ENCODE data around the gene CRTAC1. TPM values are rescaled to one million over a fixed set of nuclear protein-coding genes. Genes with fewer than 3 reads are reported as not detected.

CRTAC1 gene
- total RNA-seq, 1 donor from 2014 or later, result not detected

DNA sequence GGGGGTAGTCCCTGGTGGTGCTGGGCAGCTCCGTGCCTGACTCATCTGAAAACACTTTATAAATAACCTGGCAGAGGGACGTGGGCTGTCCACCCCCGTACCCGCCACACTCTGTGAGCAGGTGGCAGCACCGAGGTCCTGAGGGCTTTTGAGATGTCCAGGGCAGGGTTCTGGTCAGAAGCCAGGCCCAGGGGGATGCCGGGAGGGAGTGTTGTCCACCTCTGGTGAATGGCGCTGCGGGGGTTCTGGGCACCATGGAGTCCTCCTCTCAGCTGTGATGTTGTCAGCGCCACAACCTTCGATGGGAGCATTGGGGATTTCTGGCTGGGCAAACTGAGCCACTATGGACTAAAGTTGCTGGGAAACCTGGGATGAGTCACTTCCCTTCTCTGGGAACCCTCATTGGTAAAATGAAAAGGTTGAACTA is 208.1 kb downstream of the CRTAC1 start:
- H3K9me3 Mint-ChIP-seq, result no peaks in the 10 kb centered on the region
- intact Hi-C loops (cut with micrococcal nuclease), result no loop called here

DNA sequence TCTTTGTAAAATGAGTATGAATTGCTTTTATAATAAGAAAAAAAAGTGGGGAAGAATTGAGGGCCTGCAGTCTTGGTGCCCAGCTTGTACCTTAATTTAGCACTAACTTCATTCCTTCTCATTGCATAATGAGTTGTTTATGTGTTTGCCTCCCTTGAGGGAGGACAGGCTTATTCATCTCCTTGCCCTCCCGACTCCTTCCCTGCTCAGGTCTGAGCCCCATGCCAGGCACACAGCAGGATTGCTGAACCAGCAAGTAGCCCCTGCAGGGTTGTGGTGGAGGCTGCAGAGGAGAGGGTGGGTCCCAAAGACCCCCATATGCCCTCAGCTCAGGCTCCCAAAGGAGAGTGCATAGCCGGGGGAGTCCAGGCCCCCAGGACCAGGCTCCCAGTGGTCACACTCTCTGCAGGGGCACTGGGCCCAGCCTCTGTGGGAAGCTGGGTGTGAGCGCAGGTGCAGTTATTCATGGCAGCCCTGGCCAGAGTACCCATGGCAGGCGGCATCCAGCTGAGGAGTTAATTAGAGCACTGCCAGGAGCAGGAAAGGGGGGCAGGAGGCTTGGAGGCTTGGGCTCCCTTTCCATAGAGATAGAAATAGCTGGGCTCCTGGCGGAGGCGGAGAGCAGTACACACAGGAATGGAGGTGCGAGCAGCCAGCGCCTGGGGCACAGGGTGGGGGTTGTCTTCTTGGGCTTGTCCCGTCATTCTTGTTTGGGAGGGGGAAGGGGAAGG is 208.9 kb downstream of the CRTAC1 start:
- H3K36me3 Mint-ChIP-seq (ENCODE audit: low read depth), result no peaks in the 10 kb centered on the region
- H3K4me1 Mint-ChIP-seq, result peaks cover 2% of the 10 kb centered on the region
- peaks cover 11% of the 10 kb centered on the region for H3K27me3 Mint-ChIP-seq
- H3K9me3 Mint-ChIP-seq, result no peaks in the 10 kb centered on the region
- H3K27ac Mint-ChIP-seq, result no peak overlapping the region
- intact Hi-C loops (cut with micrococcal nuclease), result no loop called here
- no peak overlapping the region for H3K4me3 Mint-ChIP-seq
- no peak for DNase-seq

More for the DNA sequence above, 208.1 kb downstream of the CRTAC1 start:
- H3K4me1 Mint-ChIP-seq, result peaks cover 2% of the 10 kb centered on the region
- no peaks in the 10 kb centered on the region for H3K36me3 Mint-ChIP-seq (ENCODE audit: low read depth)
- no peak for DNase-seq
- H3K4me3 Mint-ChIP-seq, result no peak overlapping the region
- H3K27me3 Mint-ChIP-seq, result peaks cover 11% of the 10 kb centered on the region
- no peak overlapping the region for H3K27ac Mint-ChIP-seq

DNA sequence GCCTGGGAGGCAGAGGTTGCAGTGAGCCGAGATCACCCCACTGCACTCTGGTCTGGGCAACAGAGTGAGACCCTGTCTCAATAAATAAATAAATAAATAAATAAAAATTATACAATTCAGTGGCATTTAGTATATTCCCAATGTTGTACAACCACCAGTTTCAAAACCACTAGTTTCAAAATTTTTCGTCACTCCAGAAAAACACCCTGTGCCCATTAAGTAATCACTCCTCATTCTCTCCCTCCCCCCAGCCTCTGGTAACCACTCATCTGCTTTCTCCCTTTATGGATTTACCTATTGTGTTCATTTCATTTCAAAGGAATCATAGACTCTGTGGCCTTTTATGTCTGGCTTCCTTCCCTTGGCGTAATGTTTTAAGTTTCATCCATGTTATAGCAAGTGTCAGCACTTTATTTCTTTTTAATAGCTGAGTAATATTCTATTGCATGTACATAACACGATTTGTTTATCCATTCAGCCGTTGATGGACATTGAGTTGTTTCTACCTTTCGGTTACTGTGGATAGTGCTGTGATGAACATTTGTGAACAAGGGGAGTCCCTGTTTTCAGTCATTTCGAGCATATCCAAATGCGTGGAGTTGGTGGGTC is 210.2 kb downstream of the CRTAC1 start:
- no peaks in the 10 kb centered on the region for H3K4me1 Mint-ChIP-seq
- no peak overlapping the region for H3K4me3 Mint-ChIP-seq
- intact Hi-C loops (cut with micrococcal nuclease), result no loop called here
- no peak overlapping the region for H3K27ac Mint-ChIP-seq
- DNase-seq, result no peak
- H3K27me3 Mint-ChIP-seq, result peaks cover 11% of the 10 kb centered on the region
- H3K36me3 Mint-ChIP-seq (ENCODE audit: low read depth), result no peaks in the 10 kb centered on the region
- no peaks in the 10 kb centered on the region for H3K9me3 Mint-ChIP-seq

DNA sequence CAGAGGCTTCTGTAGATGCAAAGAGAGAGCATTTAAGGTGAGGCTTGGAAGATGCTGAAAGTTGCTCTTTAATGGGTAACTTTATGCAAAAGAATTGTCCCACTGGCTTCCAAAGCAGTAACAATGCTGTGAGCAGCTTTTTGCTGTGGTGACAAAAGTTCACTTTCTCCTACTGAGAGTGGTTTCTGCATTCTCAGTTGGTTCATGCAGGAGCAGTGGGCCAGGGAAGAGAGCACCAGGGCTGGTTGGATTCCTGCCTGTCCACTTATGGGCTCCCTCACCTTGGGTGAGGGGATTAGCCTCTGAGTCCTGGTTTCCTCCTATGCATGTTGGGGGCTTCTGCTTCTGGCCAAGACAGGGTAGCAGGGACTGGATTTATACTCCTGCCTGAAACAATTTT is 211.8 kb downstream of the CRTAC1 start:
- no peak for DNase-seq
- no peak overlapping the region for H3K27ac Mint-ChIP-seq
- H3K4me3 Mint-ChIP-seq, result no peak overlapping the region
- H3K36me3 Mint-ChIP-seq (ENCODE audit: low read depth), result no peaks in the 10 kb centered on the region
- intact Hi-C loops (cut with micrococcal nuclease), result no loop called here
- no peaks in the 10 kb centered on the region for H3K4me1 Mint-ChIP-seq
- peaks cover 11% of the 10 kb centered on the region for H3K27me3 Mint-ChIP-seq
- H3K9me3 Mint-ChIP-seq, result no peaks in the 10 kb centered on the region

DNA sequence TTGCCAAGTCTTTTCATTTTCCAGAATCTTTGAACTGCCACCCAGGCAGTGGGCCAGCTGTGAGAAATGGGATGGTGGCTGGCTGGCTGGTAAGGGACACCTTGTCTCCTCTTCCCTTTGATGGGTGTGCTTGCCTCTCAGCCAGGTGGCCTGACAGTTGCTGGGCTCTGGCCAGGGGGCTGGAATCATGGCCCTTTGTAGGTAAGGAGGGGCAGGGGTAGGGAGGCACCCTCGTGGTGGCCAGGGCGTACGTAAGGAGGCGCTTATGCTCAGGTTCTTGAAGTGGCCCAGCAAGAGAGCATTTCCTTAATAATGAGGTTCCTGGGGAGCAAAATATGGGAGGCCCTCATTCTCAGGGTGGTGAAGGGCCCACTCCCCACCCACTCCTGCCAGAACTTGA is 213.8 kb downstream of the CRTAC1 start:
- H3K27me3 Mint-ChIP-seq, result peaks cover 11% of the 10 kb centered on the region
- intact Hi-C loops (cut with micrococcal nuclease), result no loop called here
- no peak overlapping the region for H3K27ac Mint-ChIP-seq
- H3K9me3 Mint-ChIP-seq, result no peaks in the 10 kb centered on the region
- no peaks in the 10 kb centered on the region for H3K4me1 Mint-ChIP-seq
- H3K4me3 Mint-ChIP-seq, result no peak overlapping the region
- no peak for DNase-seq
- H3K36me3 Mint-ChIP-seq (ENCODE audit: low read depth), result no peaks in the 10 kb centered on the region

Other genes with a start within 250 kb of the CRTAC1 start
- gene GOLGA7B, start 180.8 kb downstream of the CRTAC1 start, total RNA-seq, result 0.33 and 0.37 TPM in 2 replicates
- gene R3HCC1L, start 104.0 kb upstream of the CRTAC1 start, total RNA-seq, result 17.6 and 19.3 TPM in 2 replicates
- not detected in 2 replicates for gene LOXL4, start 237.6 kb upstream of the CRTAC1 start, total RNA-seq